ENCODE results near the gene LIPC. TPM values are rescaled to one million over a fixed set of nuclear protein-coding genes. Genes with fewer than 3 reads are reported as not detected.
A peak's percentile ranks its signal among the peaks of the same experiment; 100 is the strongest.

The LIPC gene
- total and polyA plus RNA-seq, 2 of the 4 experiments (the other 2 are of a cell fraction): 0.07 TPM; not detected in 1

- Histone ChIP-seq H3K14ac (replicated peaks; ENCODE audit: low read depth, low read length) (no peak overlapping the region), H3K18ac (ENCODE audit: low read depth, low read length) (no peak overlapping the region), H3K27ac (ENCODE audit: insufficient read depth, low read length) (no peak overlapping the region), H4K20me1 (ENCODE audit: insufficient read depth, low read length) (no peaks in the 10 kb centered on the region), H3K79me1 (ENCODE audit: low read depth in 1 of 2, low read length in 2 of 2) (no peaks in the 10 kb centered on the region), H4K91ac (ENCODE audit: insufficient read depth, low read depth, low read length) (no peak overlapping the region), H2AK9ac (replicated peaks; ENCODE audit: low read depth, low read length, poor library complexity) (no peak overlapping the region), H3K4me1 (ENCODE audit: control insufficient read depth, insufficient read depth, low read length) (no peaks in the 10 kb centered on the region), H4K8ac (ENCODE audit: low read depth in 2 of 2, low read length in 2 of 2) (no peak overlapping the region), H2AFZ (replicated peaks; ENCODE audit: low read length, poor library complexity) (no peak overlapping the region), H4K5ac (ENCODE audit: low read depth, low read length) (no peak overlapping the region), H2BK15ac (ENCODE audit: low read depth, low read length) (no peak overlapping the region), H3K56ac (ENCODE audit: extremely low read depth, insufficient read depth, low read length) (no peak overlapping the region), H2BK20ac (ENCODE audit: low read depth, low read length) (no peak overlapping the region), H3K36me3 (ENCODE audit: control insufficient read depth, insufficient read depth, low read length) (no peaks in the 10 kb centered on the region), H2BK120ac (ENCODE audit: low read depth, low read length) (no peak overlapping the region), H3K9me3 (ENCODE audit: control insufficient read depth, insufficient read depth, low read length) (no peaks in the 10 kb centered on the region), H3K4me3 (ENCODE audit: insufficient read depth, low read depth, low read length) (no peak overlapping the region), H3K9me1 (ENCODE audit: insufficient read depth, low read length) (no peaks in the 10 kb centered on the region), H3K27me3 (ENCODE audit: control insufficient read depth, insufficient read depth, low read length) (no peaks in the 10 kb centered on the region), H3K4ac (ENCODE audit: low read depth, low read length) (no peak overlapping the region), H2BK5ac (ENCODE audit: low read depth, low read length, poor library complexity, severe bottlenecking) (no peak overlapping the region), H3K9ac (ENCODE audit: low read depth, low read length) (no peak overlapping the region), H3K4me2 (ENCODE audit: low read depth, low read length) (no peak overlapping the region), H3K23ac (ENCODE audit: low read depth, low read length) (no peak overlapping the region), H2AK5ac (ENCODE audit: low read depth, low read length) (no peak overlapping the region)
- CTCF ChIA-PET: no interaction called here
- intact Hi-C loops (cut with micrococcal nuclease): no loop called here
- DNase-seq (no peak), ATAC-seq (ENCODE audit: low read depth) (no peak)
- BruUV-seq (replicated peaks): no TSS peak
- POLR2A ChIA-PET (ENCODE audit: unreplicated experiment): no interaction called here
- in situ Hi-C loops (cut with MboI; ENCODE audit: low sequenced_read_pairs): no loop called here
- dilution Hi-C loops (cut with HindIII; ENCODE audit: low sequenced_read_pairs, unreplicated experiment): no loop called here
- TF ChIP-seq MAFK (IDR thresholded peaks at IDR 0.05; ENCODE audit: low read depth, low read length) (no peak), RFX5 (IDR thresholded peaks at IDR 0.05; ENCODE audit: low read depth, low read length) (no peak), SMC3 (IDR thresholded peaks at IDR 0.05; ENCODE audit: low read depth, low read length) (no peak), MXI1 (IDR thresholded peaks at IDR 0.05; ENCODE audit: borderline replicate concordance, low read depth, low read length) (no peak), CEBPB (IDR thresholded peaks at IDR 0.05; ENCODE audit: low read depth, low read length) (peak; percentile 46; the same call in 1 of the 2 replicates)
These were observed 144.9 kb downstream of the LIPC start for GRCh38 chr15:58576657-58577056.

Data from IMR-90 (cell line).